ENCODE results near the gene UBR4. TPM values are rescaled to one million over a fixed set of nuclear protein-coding genes. Genes with fewer than 3 reads are reported as not detected.
A peak's percentile ranks its signal among the peaks of the same experiment; 100 is the strongest.

UBR4 gene
- total RNA-seq, 3 donors from 2014 or later = 114 to 145 (median 140) TPM

- TF ChIP-seq POLR2A (IDR thresholded peaks at IDR 0.05) (no peak), CTCF (IDR thresholded peaks at IDR 0.05) (no peak)
- no peaks in the 10 kb centered on the region for H3K9me3 ChIP-seq
- H3K27ac ChIP-seq = no peak overlapping the region
- no peaks in the 10 kb centered on the region for H3K4me1 ChIP-seq
- intact Hi-C loops (cut with DNase I; ENCODE audit: low total_unique reads) = no loop called here
- H3K27me3 ChIP-seq = no peaks in the 10 kb centered on the region
- no peak overlapping the region for H3K4me3 ChIP-seq
- peak in 1 of 2 donors; percentile 33 for DNase-seq (ENCODE audit: low spot score in 2 of 2)
- H3K36me3 ChIP-seq = no peaks in the 10 kb centered on the region
These were observed 164.9 kb downstream of the UBR4 start for GRCh38 chr1:19044975-19045831.

DNA sequence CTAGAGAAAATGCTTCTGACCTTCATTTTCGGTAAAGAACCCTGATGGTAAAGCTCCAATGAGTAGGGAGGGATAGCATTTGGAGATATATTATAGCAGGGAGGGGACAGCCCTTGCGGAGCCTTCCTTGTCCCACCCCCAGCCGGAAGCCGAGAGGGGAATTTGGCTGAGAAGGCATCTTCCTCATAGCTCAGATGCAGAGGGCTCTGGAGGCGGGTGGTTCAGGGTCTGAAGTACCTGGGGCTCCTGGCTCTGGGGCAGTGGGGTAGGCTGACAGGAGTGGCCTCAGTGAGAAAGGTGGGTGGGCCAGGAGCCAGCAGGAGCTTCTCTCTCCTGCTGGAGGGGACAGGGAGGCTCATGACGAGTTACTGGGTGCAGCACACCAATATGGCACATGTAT, 165.6 kb downstream of the UBR4 start:
- H3K27me3 ChIP-seq = no peaks in the 10 kb centered on the region
- H3K4me3 ChIP-seq = no peak overlapping the region
- H3K36me3 ChIP-seq = no peaks in the 10 kb centered on the region
- no peak overlapping the region for H3K27ac ChIP-seq
- intact Hi-C loops (cut with DNase I; ENCODE audit: low total_unique reads) = no loop called here
- H3K9me3 ChIP-seq = no peaks in the 10 kb centered on the region
- H3K4me1 ChIP-seq = no peaks in the 10 kb centered on the region
- DNase-seq (ENCODE audit: low spot score in 2 of 2) = peak in 1 of 2 donors; percentile 45
- no peak for TF ChIP-seq CTCF (IDR thresholded peaks at IDR 0.05)

GRCh38 chr1:19043579-19044443, 166.3 kb downstream of the UBR4 start:
- Histone ChIP-seq H3K27me3 (no peaks in the 10 kb centered on the region), H3K36me3 (no peaks in the 10 kb centered on the region), H3K4me3 (no peak overlapping the region), H3K4me1 (no peaks in the 10 kb centered on the region), H3K9me3 (no peaks in the 10 kb centered on the region), H3K27ac (no peak overlapping the region)
- no peak for TF ChIP-seq POLR2AphosphoS5 (IDR thresholded peaks at IDR 0.05)
- TF ChIP-seq POLR2A (IDR thresholded peaks at IDR 0.05) = no peak
- no peak for TF ChIP-seq CTCF (IDR thresholded peaks at IDR 0.05)
- intact Hi-C loops (cut with DNase I; ENCODE audit: low total_unique reads) = no loop called here
- DNase-seq (ENCODE audit: low spot score in 2 of 2) = peak in 1 of 2 donors; percentile 25

- no peak overlapping the region for H3K27ac ChIP-seq
- H3K27me3 ChIP-seq = no peaks in the 10 kb centered on the region
- no peaks in the 10 kb centered on the region for H3K36me3 ChIP-seq
- intact Hi-C loops (cut with DNase I; ENCODE audit: low total_unique reads) = no loop called here
- TF ChIP-seq CTCF (IDR thresholded peaks at IDR 0.05) (no peak), POLR2AphosphoS5 (IDR thresholded peaks at IDR 0.05) (no peak), POLR2A (IDR thresholded peaks at IDR 0.05) (no peak)
- no peaks in the 10 kb centered on the region for H3K9me3 ChIP-seq
- no peaks in the 10 kb centered on the region for H3K4me1 ChIP-seq
- H3K4me3 ChIP-seq = no peak overlapping the region
- DNase-seq (ENCODE audit: low spot score in 2 of 2) = peak; percentile 49 to 59
These were observed 167.1 kb downstream of the UBR4 start for GRCh38 chr1:19042675-19043578.
